HG03575 (cell line): ENCODE data around the gene COL20A1.

ENCODE experiments used
- ATAC-seq: cut with Tn5 transposase; IDR thresholded peaks from one replicate; pipeline ENCODE4 v1.9.1; 2021; ENCODE audit not compliant: unreplicated experiment, insufficient number of reproducible peaks, low FRiP score; ENCODE audit errors: extremely low read depth

The COL20A1 gene

GRCh38 chr20:63351811-63352591 is 59.0 kb downstream of the COL20A1 start:
- ATAC-seq = no peak

GRCh38 chr20:63352811-63353221 is 59.8 kb downstream of the COL20A1 start:
- ATAC-seq = no peak

GRCh38 chr20:63354636-63355350 is 61.8 kb downstream of the COL20A1 start:
- no peak for ATAC-seq

GRCh38 chr20:63355781-63356295 is 62.9 kb downstream of the COL20A1 start:
- ATAC-seq = no peak

- ATAC-seq = no peak
Observed at GRCh38 chr20:63356511-63356910, 63.5 kb downstream of the COL20A1 start.

GRCh38 chr20:63356931-63357879 is 64.2 kb downstream of the COL20A1 start:
- no peak for ATAC-seq

GRCh38 chr20:63357921-63358905 is 65.2 kb downstream of the COL20A1 start:
- ATAC-seq = no peak

- no peak for ATAC-seq
Observed at GRCh38 chr20:63359164-63359934, 66.4 kb downstream of the COL20A1 start.

GRCh38 chr20:63359937-63360849 is 67.2 kb downstream of the COL20A1 start:
- ATAC-seq = no peak

GRCh38 chr20:63360850-63361518 is 68.0 kb downstream of the COL20A1 start, which contains the start of gene CHRNA4:
CHRNA4 (minus strand) TSS chr20:63361349; CDS start chr20:63361165, 184 bp downstream.
- ATAC-seq = no peak

GRCh38 chr20:63361519-63362435 is 68.8 kb downstream of the COL20A1 start:
- no peak for ATAC-seq

GRCh38 chr20:63362436-63363009 is 69.5 kb downstream of the COL20A1 start:
- no peak for ATAC-seq

- no peak for ATAC-seq
Observed at GRCh38 chr20:63363013-63363957, 70.3 kb downstream of the COL20A1 start.
